K562 (cell line): ENCODE results near the gene GRID2IP. TPM values are rescaled to one million over a fixed set of nuclear protein-coding genes. Genes with fewer than 3 reads are reported as not detected.
"Not testable (repeated sequence)": the region's sequence is repeated elsewhere in the genome, so short reads cannot be mapped to it uniquely, and the experiment has no call there.

Experiments
- ATAC-seq: fragments of 200-7000 bp; cut with Tn5 transposase; 3 replicates; pipeline ENCODE4 v1.9.1; 2020; ENCODE audit warnings: moderate library complexity
- BruUV-seq: library from RNA; stranded (reverse); fragments of 400-500 nt; replicated peaks from 2 replicates; lab custom pipeline; 2021; lab: Mats Ljungman, UMichigan
- CTCF ChIA-PET: fragments of 300-600 bp; formaldehyde crosslinking; extraction: SDS; loops from one replicate; lab custom pipeline; 2021; ENCODE audit warnings: low intra/inter-chr PET ratio; lab: Yijun Ruan, JAX
- POLR2A ChIA-PET: fragments of 300-600, 350-650 bp; sonication (Branson Sonifier 250); formaldehyde crosslinking; extraction: SDS; loops from one replicate; lab custom pipeline; 2021; ENCODE audit warnings: antibody characterized with exemption, inconsistent platforms; lab: Yijun Ruan, JAX
- DNase-seq, 4 experiments: peaks; one replicate each; pipeline versions ENCODE4 v3.0.0 to v3.0.0-alpha.2; 2011 to 2018; ENCODE audit warnings: low spot score in 3 of 4, mixed read lengths in 3 of 4; ENCODE audit errors: extremely low read depth in 1 of 4
- FAIRE-seq: peaks from 2 replicates; lab custom pipeline; 2011; peaks lifted over from hg19 to GRCh38; lab: Jason Lieb, UNC
- H2AFZ ChIP-seq: 2 replicates; pipeline ENCODE4 v1.6.0; 2011; ENCODE audit warnings: low read depth, low read length, control low read depth, inconsistent platforms
- H3K27ac ChIP-seq: fragments of 200-600 bp; 3 replicates; pipeline ENCODE4 v1.8.0; 2011; ENCODE audit warnings: low read depth, mild to moderate bottlenecking, control low read depth, inconsistent platforms, low read length, moderate library complexity, mixed read lengths; ENCODE audit errors: extremely low read depth
- H3K27me3 ChIP-seq, 2 experiments: fragments of 300-600 bp in 1 of 2; 2 replicates in 1 of 2; 3 replicates in 1 of 2; pipeline versions ENCODE4 v1.6.0 to v1.8.0; 2011; ENCODE audit warnings: inconsistent platforms in 2 of 2, low read length in 2 of 2, mild to moderate bottlenecking in 1 of 2, mixed read lengths in 1 of 2, moderate library complexity in 1 of 2; ENCODE audit not compliant: control insufficient read depth in 2 of 2, insufficient read depth in 2 of 2
- H3K36me3 ChIP-seq: fragments of 300-600 bp; 3 replicates; pipeline ENCODE4 v1.8.0; 2011; ENCODE audit warnings: mild to moderate bottlenecking, low read length, inconsistent platforms; ENCODE audit not compliant: control insufficient read depth, insufficient read depth
- H3K4me1 ChIP-seq, 2 experiments: fragments of 200-600 bp in 1 of 2; replicated peaks in 1 of 2; 2 replicates in 1 of 2; 3 replicates in 1 of 2; pipeline versions ENCODE4 v1.5.1 to v1.8.0; 2011; ENCODE audit warnings: inconsistent platforms in 2 of 2, low read length in 2 of 2, mild to moderate bottlenecking in 1 of 2, mixed read lengths in 1 of 2, moderate library complexity in 1 of 2; ENCODE audit not compliant: control insufficient read depth in 2 of 2, insufficient read depth in 2 of 2
- H3K4me2 ChIP-seq: 2 replicates; pipeline ENCODE4 v1.6.1; 2011; ENCODE audit warnings: low read length, control low read depth, inconsistent platforms, mixed read lengths; ENCODE audit not compliant: insufficient read depth
- H3K4me3 ChIP-seq: fragments of 200-600 bp; sonication (generic), shearing (Covaris generic); 2 replicates; pipeline ENCODE4 v1.5.1; 2016; ENCODE audit warnings: control low read depth, inconsistent platforms
- H3K79me2 ChIP-seq: fragments of 200-600 bp; 3 replicates; pipeline ENCODE4 v1.8.0; 2011; ENCODE audit warnings: low read length, inconsistent platforms; ENCODE audit not compliant: control insufficient read depth, insufficient read depth
- H3K9ac ChIP-seq, 2 experiments: 2 replicates each; pipeline versions ENCODE4 v1.6.0 to v1.6.1; 2011; ENCODE audit warnings: low read depth in 2 of 2, low read length in 2 of 2, control low read depth in 1 of 2, inconsistent platforms in 1 of 2, mild to moderate bottlenecking in 1 of 2, mixed read lengths in 1 of 2; ENCODE audit not compliant: insufficient read depth in 1 of 2
- H3K9me1 ChIP-seq: one replicate; pipeline ENCODE4 v1.6.0; 2011; ENCODE audit warnings: inconsistent platforms, mild to moderate bottlenecking, low read length, moderate library complexity; ENCODE audit not compliant: control insufficient read depth, insufficient read depth
- H3K9me3 ChIP-seq: replicated peaks from 2 replicates; pipeline ENCODE4 v1.5.1; 2011; ENCODE audit warnings: low read depth, low read length, inconsistent platforms; ENCODE audit not compliant: control insufficient read depth, insufficient read depth
- H4K20me1 ChIP-seq: replicated peaks from 2 replicates; pipeline ENCODE4 v1.6.1; 2011; ENCODE audit warnings: low read length, inconsistent platforms, mixed read lengths; ENCODE audit not compliant: control insufficient read depth, insufficient read depth
- BCOR ChIP-seq: fragments of 450-650 bp; IDR thresholded peaks from 2 replicates; pipeline ENCODE4 v1.6.1; 2016
- CBX3 ChIP-seq, 2 experiments: IDR thresholded peaks; 1 replicate in 1 of 2; 2 replicates in 1 of 2; pipeline ENCODE4 v1.6.1; 2012; ENCODE audit warnings: inconsistent platforms in 2 of 2, low read length in 2 of 2, borderline replicate concordance in 1 of 2, control low read depth in 1 of 2
- NR2C1 ChIP-seq, 2 experiments: fragments of 450-650 bp; IDR thresholded peaks; 2 replicates each; pipeline ENCODE4 v1.6.1; 2017; ENCODE audit warnings: mild to moderate bottlenecking in 2 of 2, antibody characterized with exemption in 1 of 2, inconsistent platforms in 1 of 2, missing compliant biosample characterization in 1 of 2, missing genetic modification characterization in 1 of 2
- NR2C2 ChIP-seq, 2 experiments: fragments of 200-800 bp in 1 of 2; sonication (Bioruptor generic) in 1 of 2; sonication (generic) in 1 of 2; formaldehyde crosslinking in 1 of 2; IDR thresholded peaks; 2 replicates each; pipeline versions ENCODE4 v1.6.1 to v1.8.0; 2016 to 2022; ENCODE audit warnings: mild to moderate bottlenecking in 1 of 2, missing compliant biosample characterization in 1 of 2, missing genetic modification characterization in 1 of 2, missing genetic modification reagents in 1 of 2
- RBM25 ChIP-seq: fragments of 200-400 bp; formaldehyde crosslinking; IDR thresholded peaks from 2 replicates; pipeline ENCODE4 v1.6.1; 2018; ENCODE audit warnings: low read length, low read depth, moderate library complexity; ENCODE audit not compliant: severe bottlenecking
- SIX5 ChIP-seq, 2 experiments: IDR thresholded peaks; 2 replicates each; pipeline ENCODE4 v1.6.1; 2011; ENCODE audit warnings: low read length in 2 of 2, borderline replicate concordance in 1 of 2, low read depth in 1 of 2, mild to moderate bottlenecking in 1 of 2, moderate library complexity in 1 of 2; ENCODE audit not compliant: insufficient read depth in 1 of 2
- TRIM24 ChIP-seq, 2 experiments: fragments of 450-650 bp; IDR thresholded peaks; 2 replicates each; pipeline ENCODE4 v1.6.1; 2016
- WGBS: fragments of 100-300 bp; shearing (Covaris generic); methylation state at CpG from one replicate; pipeline ENCODE4 v1.1.6; 2016; ENCODE audit warnings: low coverage, mixed read lengths; ENCODE audit not compliant: insufficient coverage; ENCODE audit errors: missing lambda C conversion rate; 5-methylcytosine and 5-hydroxymethylcytosine counted together
- in situ Hi-C: fragments of 300-500 bp; cut with MboI; formaldehyde crosslinking; loops from 4 replicates; pipeline ENCODE4 v1.15.0; 2018; ENCODE audit warnings: inconsistent platforms, mixed read lengths
- intact Hi-C: fragments of 100-400 bp; cut with micrococcal nuclease; formaldehyde crosslinking; loops from 2 replicates; pipeline ENCODE4 v1.14.2; 2022
- polyA plus RNA-seq, 8 experiments: library from polyadenylated mRNA; depleted of rRNA in 4 of 8; stranded (reverse) in 5 of 8; unstranded in 3 of 8; fragments of >200 nt; fragmentation: Nextera tagmentation in 2 of 8; fragmentation: Illumina TruSeq in 1 of 8; extraction: Ambion mirVana in 2 of 8; extraction: Trizol in 1 of 8; gene quantifications; 2 replicates each; pipeline versions ENCODE4 v1.2.1 to v1.2.3, GENCODE V29; 2011 to 2014; ENCODE audit warnings: inconsistent platforms in 1 of 8, missing spikeins in 1 of 8
- total RNA-seq, 7 experiments: library from RNA; depleted of rRNA in 6 of 7; stranded (reverse); fragments of >200 nt in 6 of 7; fragmentation: Illumina TruSeq in 2 of 7; extraction: Trizol in 2 of 7; gene quantifications; 2 replicates each; pipeline versions ENCODE4 v1.2.1 to v1.2.3, GENCODE V29; 2011 to 2021; ENCODE audit warnings: low replicate concordance in 1 of 7
- TF ChIP-seq, protein P1 (sequence below), 3 experiments: fragments of 200-800 bp in 1 of 3; fragments of 250-450 bp in 1 of 3; fragments of 450-650 bp in 1 of 3; sonication (Bioruptor Pico) in 1 of 3; sonication (Bioruptor generic) in 1 of 3; formaldehyde crosslinking in 1 of 3; IDR thresholded peaks; 2 replicates each; pipeline versions ENCODE4 v1.6.1 to v1.8.0; 2016 to 2022; ENCODE audit warnings: mild to moderate bottlenecking in 2 of 3, missing genetic modification characterization in 2 of 3, missing compliant biosample characterization in 1 of 3, moderate library complexity in 1 of 3

Gene GRID2IP
- total and polyA plus RNA-seq, 9 of the 15 experiments (the other 6 are each of a cell fraction or from before 2014, with no cell fraction given): not detected

GRCh38 chr7:6576867-6577368 is 25.7 kb upstream of the GRID2IP start:
- peak overlapping the region; percentile 90 to 96 for H3K9ac ChIP-seq
- ATAC-seq; H3K27me3 ChIP-seq; FAIRE-seq; H3K9me1 ChIP-seq; H3K9me3 ChIP-seq; CTCF ChIA-PET; DNase-seq; H4K20me1 ChIP-seq; BruUV-seq; in situ Hi-C loops; intact Hi-C loops; TF ChIP-seq NR2C2 (CRISPR knock-in tag; IDR thresholded peaks at IDR 0.05); NR2C1 (tag; IDR thresholded peaks at IDR 0.05): not testable (repeated sequence)
- TF ChIP-seq TRIM24 (IDR thresholded peaks at IDR 0.05) (peak in 1 of 2 experiments; percentile 68; a peak in 1 of 4 replicates), CBX3 (IDR thresholded peaks at IDR 0.05; ENCODE audit: borderline replicate concordance in 1 of 2, low read length in 2 of 2) (0 out of 3 replicates have a peak, but pooled peaks of 1 of the 2 experiments have one; percentile 8), NR2C2 (tag; IDR thresholded peaks at IDR 0.05) (peak; percentile 98), SIX5 (IDR thresholded peaks at IDR 0.05; ENCODE audit: borderline replicate concordance in 1 of 2, insufficient read depth in 1 of 2, low read depth in 1 of 2, low read length in 2 of 2) (0 out of 4 replicates have a peak, but pooled peaks of 1 of the 2 experiments have one; percentile 27), NR2C1 (IDR thresholded peaks at IDR 0.05) (peak; percentile 95), BCOR (0 out of 2 replicates have a peak, but pooled peaks have one; percentile 1), RBM25 (peak; percentile 2)
- TF ChIP-seq, protein P1, sequence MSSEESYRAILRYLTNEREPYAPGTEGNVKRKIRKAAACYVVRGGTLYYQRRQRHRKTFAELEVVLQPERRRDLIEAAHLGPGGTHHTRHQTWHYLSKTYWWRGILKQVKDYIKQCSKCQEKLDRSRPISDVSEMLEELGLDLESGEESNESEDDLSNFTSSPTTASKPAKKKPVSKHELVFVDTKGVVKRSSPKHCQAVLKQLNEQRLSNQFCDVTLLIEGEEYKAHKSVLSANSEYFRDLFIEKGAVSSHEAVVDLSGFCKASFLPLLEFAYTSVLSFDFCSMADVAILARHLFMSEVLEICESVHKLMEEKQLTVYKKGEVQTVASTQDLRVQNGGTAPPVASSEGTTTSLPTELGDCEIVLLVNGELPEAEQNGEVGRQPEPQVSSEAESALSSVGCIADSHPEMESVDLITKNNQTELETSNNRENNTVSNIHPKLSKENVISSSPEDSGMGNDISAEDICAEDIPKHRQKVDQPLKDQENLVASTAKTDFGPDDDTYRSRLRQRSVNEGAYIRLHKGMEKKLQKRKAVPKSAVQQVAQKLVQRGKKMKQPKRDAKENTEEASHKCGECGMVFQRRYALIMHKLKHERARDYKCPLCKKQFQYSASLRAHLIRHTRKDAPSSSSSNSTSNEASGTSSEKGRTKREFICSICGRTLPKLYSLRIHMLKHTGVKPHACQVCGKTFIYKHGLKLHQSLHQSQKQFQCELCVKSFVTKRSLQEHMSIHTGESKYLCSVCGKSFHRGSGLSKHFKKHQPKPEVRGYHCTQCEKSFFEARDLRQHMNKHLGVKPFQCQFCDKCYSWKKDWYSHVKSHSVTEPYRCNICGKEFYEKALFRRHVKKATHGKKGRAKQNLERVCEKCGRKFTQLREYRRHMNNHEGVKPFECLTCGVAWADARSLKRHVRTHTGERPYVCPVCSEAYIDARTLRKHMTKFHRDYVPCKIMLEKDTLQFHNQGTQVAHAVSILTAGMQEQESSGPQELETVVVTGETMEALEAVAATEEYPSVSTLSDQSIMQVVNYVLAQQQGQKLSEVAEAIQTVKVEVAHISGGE (CRISPR knock-in tag; IDR thresholded peaks at IDR 0.05): peak in 1 of 3 experiments; percentile 97; a peak in 2 of 6 replicates
- peaks cover 27% of the 10 kb centered on the region; the same call in 2 of the 3 replicates for H3K36me3 ChIP-seq
- peak overlapping the region; percentile 95 for H3K4me3 ChIP-seq
- peak overlapping the region; percentile 66; the same call in 1 of the 2 replicates for H2AFZ ChIP-seq
- H3K4me1 ChIP-seq: peaks cover 13 to 20% of the 10 kb centered on the region in 2 experiments
- POLR2A ChIA-PET: interaction anchor here (0.6 to 2.3 kb wide), 3 partner anchors 9 to 15 kb away, joined by 3 to 19 read pairs (median 4); partner anchors contain the start of gene INTS15
- H3K4me2 ChIP-seq: peak overlapping the region; percentile 89
- peaks cover 20% of the 10 kb centered on the region for H3K79me2 ChIP-seq
- 4% methylated on average over 13 of the region's 14 CpGs for WGBS
- H3K27ac ChIP-seq: peak overlapping the region; percentile 96
